Muscle layer of colon (tissue), 2 donors: Measurements from ENCODE around the gene GPBP1.
A peak's percentile ranks its signal among the peaks of the same experiment; 100 is the strongest.
"Not testable (repeated sequence)": the region's sequence is repeated elsewhere in the genome, so short reads cannot be mapped to it uniquely, and the experiment has no call there.

Experiments
- H3K27ac ChIP-seq: one replicate; pipeline ENCODE4 v1.7.0; 2013; ENCODE audit warnings: low read depth, mild to moderate bottlenecking, low read length, moderate library complexity
- H3K27me3 ChIP-seq, 2 donors: one replicate each; pipeline ENCODE4 v1.7.0; 2013; ENCODE audit warnings: low read length in 2 of 2, mild to moderate bottlenecking in 2 of 2; ENCODE audit not compliant: insufficient read depth in 2 of 2, control insufficient read depth in 1 of 2
- H3K36me3 ChIP-seq: one replicate; pipeline ENCODE4 v1.7.0; 2013; ENCODE audit warnings: mild to moderate bottlenecking, low read length; ENCODE audit not compliant: insufficient read depth
- H3K4me1 ChIP-seq: one replicate; pipeline ENCODE4 v1.7.0; 2013; ENCODE audit warnings: mild to moderate bottlenecking, low read length; ENCODE audit not compliant: insufficient read depth
- H3K4me3 ChIP-seq, 2 donors: one replicate each; pipeline ENCODE4 v1.7.0; 2013; ENCODE audit warnings: low read length in 2 of 2, low read depth in 1 of 2, mild to moderate bottlenecking in 1 of 2, moderate library complexity in 1 of 2
- H3K9ac ChIP-seq: one replicate; pipeline ENCODE4 v1.7.0; 2013; ENCODE audit warnings: low read length
- H3K9me3 ChIP-seq: one replicate; pipeline ENCODE4 v1.7.0; 2013; ENCODE audit warnings: mild to moderate bottlenecking, low read length
- donor health status: abdominal sarcoma.
- donor health status: Adenocarcinoma of cecum.

Gene GPBP1

DNA sequence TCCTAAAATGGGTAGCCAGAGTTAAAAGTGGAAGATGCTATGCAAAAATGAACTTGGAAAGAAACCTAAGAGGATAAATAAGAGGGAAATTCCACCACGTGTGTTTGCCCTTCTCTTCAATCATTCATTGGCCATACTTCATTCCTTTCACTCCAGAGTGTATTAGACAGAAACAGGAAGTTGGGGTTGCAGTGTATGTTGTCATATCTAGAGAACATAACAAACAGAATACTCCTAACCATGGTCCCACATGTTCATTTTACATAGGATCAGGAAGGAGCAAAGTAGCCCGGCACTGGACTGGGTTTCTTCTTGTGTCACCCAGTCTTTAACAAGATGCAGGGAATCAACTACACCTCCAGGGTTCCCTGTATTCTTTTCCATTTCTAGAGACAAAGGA is 7.6 kb upstream of the GPBP1 start:
- Histone ChIP-seq H3K4me1 (no peaks in the 10 kb centered on the region), H3K4me3 (no peak overlapping the region), H3K27ac (no peak overlapping the region), H3K9me3 (no peaks in the 10 kb centered on the region), H3K27me3 (no peaks in the 10 kb centered on the region), H3K9ac (no peak overlapping the region), H3K36me3 (no peaks in the 10 kb centered on the region)

DNA sequence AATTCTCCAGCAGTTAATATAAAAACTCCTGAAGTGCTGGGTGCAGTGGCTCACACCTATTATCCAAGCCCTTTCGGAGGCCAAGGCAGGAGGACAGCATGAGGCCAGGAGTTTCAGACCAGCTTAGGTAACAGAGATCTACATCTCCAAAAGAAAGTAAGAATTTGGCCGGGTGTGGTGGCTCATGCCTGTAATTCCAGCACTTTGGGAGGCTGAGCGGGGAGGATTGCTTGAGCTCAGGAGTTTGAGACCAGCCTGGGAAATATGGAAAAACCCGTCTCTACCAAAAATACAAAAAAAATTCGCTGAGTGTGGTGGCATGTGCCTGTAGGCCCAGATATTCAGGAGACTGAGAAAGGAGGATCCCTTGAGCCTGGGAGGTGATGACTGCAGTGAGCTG is 6.7 kb upstream of the GPBP1 start:
- Histone ChIP-seq H3K4me1 (peaks cover 3% of the 10 kb centered on the region), H3K9ac (no peak overlapping the region), H3K9me3 (no peaks in the 10 kb centered on the region), H3K36me3 (no peaks in the 10 kb centered on the region), H3K27me3 (no peaks in the 10 kb centered on the region), H3K27ac (no peak overlapping the region), H3K4me3 (no peak overlapping the region)

DNA sequence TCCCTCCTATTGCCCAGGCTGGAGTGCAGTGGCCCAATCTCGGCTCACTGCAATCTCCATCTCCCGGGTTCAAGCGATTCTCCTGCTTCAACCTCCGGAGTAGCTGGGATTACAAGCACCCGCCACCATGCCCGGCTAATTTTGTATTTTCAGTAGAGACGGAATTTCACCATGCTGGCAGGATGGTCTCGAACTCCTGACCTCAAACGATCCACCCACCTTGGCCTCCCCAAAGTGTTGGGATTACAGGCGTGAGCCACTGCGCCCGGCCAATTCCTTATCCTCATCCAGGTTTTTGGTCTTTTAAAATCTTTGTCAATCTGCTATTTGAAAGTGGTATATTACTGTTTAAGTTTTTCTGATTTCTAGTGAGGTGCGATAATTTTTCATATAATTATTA is 3.7 kb upstream of the GPBP1 start:
- not testable (repeated sequence) for H3K36me3 ChIP-seq, H3K27me3 ChIP-seq, H3K4me3 ChIP-seq, H3K9me3 ChIP-seq, H3K4me1 ChIP-seq, H3K9ac ChIP-seq, H3K27ac ChIP-seq

DNA sequence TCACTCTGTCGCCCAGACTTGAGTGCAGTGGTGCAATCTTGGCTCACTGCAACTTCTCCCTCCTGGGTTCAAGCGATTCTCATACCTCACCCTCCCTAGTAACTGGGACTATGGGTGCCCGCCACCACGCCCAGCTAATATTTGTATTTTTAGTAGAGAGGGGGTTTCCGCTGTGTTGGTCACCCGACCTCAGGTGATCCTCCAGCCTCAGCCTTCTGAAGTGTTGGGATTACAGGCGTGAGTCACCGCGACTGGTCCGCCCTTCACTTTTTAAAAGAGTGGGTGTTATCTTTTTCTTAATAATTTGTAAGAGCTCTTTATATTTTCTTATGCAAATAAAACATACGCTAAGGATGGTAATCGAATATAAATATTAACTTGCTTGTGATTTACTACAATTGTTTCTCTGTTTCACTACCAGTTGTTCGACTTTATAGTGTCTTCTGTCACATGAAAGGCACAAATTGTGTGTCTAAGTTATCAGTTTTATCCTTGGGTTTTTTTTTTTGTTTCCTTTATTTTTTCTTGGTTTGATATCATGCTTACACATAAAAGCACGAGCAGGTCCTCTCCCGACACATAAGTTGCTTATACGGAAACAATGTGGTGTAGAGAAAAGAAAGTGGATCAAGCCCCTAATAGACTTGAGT is 1.9 kb upstream of the GPBP1 start:
- Histone ChIP-seq H3K36me3 (no peaks in the 10 kb centered on the region), H3K4me1 (peaks cover 6% of the 10 kb centered on the region), H3K27ac (peak overlapping the region; percentile 99), H3K27me3 (no peaks in the 10 kb centered on the region), H3K9me3 (no peaks in the 10 kb centered on the region), H3K4me3 (peak overlapping the region; percentile 46 to 49), H3K9ac (peak overlapping the region; percentile 75)

DNA sequence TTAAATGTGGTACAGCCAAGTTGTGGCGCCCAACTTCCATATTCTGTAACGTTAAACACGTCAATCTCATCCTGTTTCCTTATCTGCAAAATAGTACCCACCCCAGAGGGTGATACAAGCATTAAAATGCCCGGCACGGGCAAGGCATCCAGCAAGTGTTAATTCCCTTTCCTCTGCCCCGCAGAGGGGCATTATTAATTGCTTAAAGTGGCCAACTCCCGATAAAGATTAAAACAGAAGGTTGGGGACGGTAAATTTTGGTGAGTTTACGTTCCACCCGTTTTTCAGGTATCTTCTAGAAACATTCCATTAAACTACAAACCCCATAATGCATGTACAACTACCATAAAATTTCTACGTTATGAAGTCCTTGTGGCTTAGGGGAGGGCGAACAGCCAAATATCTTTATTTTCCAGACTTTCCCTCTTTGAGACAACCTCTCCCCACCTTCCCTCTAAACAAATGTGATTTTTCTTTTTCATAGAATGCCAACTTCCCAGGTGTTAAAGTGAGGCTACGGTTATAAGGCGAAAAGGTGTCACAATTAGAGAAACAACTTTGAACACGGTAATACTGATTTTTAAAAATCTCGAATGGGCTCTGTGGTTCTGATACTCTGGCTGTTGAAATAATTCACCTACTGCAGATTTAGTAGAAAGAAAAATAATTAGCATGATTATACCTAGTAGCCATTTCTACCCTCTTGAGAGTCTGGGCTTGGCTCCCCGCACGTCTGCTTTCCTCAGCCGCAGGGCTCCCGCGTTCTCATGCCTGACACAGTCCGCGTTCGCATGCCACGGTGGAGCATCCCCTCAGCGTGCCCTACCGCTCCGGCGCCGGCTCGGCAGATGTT is 1.2 kb upstream of the GPBP1 start:
- peaks cover 6% of the 10 kb centered on the region for H3K4me1 ChIP-seq
- peak overlapping the region; percentile 75 for H3K9ac ChIP-seq
- H3K27ac ChIP-seq: peak overlapping the region; percentile 99
- H3K9me3 ChIP-seq: no peaks in the 10 kb centered on the region
- no peaks in the 10 kb centered on the region for H3K27me3 ChIP-seq
- H3K36me3 ChIP-seq: no peaks in the 10 kb centered on the region
- peak overlapping the region; percentile 46 to 49 for H3K4me3 ChIP-seq

DNA sequence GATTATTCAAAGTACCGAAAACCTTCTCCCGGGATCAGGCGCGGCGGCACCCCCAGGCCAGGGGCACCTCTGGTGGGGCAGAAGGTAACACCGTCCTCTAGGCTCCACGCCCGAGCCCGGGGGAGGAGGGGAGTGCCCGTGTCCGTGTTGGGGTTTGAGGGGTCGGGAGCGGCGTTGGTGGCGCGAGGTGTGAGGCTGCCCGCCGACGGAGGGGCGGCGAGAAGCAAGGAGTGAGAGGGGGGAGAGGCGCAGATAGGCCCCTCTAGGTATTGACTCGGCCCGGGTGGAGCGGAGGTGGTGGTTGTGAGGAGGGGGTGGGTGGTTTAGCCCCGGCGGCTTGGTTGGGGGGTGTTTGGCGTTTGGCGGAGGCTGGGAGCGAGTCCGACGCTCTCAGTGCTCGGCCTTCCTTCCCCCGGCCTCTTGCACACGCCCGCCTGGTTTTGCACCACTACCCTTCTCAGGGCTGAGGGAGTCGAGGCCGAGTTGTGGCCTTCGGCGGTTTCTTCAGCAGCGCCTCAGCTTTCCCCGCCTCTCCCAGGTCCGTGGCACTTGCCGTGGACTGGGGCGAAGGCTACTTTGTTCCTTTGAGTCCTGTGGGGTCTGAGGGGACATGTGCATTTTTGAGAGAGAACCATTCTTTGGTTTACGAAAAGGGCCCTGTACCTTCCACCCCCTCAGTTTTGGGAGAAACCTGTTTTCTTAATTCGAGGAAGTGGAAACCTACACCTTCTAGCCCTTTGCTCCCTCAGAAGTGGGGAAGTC is 450 bp downstream of the GPBP1 start:
- Histone ChIP-seq H3K4me3 (peak overlapping the region; percentile 73 to 94), H3K9ac (peak overlapping the region; percentile 98), H3K4me1 (peaks cover 10% of the 10 kb centered on the region), H3K27me3 (no peaks in the 10 kb centered on the region), H3K27ac (peak overlapping the region; percentile 99), H3K9me3 (no peaks in the 10 kb centered on the region), H3K36me3 (no peaks in the 10 kb centered on the region)

DNA sequence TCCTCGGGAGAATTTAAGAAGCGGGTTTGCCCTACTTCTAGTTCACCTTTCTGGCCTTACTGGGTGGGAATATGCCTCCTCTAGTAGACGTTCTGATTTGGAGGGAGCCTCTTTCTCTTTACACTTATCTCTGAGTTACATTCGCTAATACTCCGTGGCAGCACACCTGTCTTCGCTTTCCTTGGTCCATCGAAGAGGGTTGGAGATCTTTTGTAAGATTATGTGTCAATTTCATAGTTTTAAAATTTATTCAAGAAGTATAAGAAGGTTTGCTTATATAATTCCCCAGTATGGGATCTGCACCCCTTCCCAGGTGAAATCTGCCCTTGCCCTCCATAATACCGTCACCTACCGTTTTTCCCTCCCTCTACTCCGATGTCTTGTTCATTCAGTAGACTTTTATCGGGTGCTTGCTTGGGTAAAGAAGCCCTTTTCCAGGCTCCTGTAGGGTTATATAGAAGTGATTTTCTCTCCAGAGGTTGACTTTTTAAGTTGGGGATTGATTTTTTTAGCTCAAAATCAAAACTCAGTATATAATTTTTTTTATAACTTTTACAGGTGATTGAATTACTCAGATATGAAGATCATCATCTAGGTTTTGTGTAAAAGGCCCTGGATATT is 1.1 kb downstream of the GPBP1 start:
- Histone ChIP-seq H3K9ac (peak overlapping the region; percentile 98), H3K4me1 (peaks cover 12% of the 10 kb centered on the region), H3K27me3 (no peaks in the 10 kb centered on the region), H3K36me3 (no peaks in the 10 kb centered on the region), H3K9me3 (no peaks in the 10 kb centered on the region), H3K27ac (peak overlapping the region; percentile 99), H3K4me3 (peak overlapping the region; percentile 73 to 94)

DNA sequence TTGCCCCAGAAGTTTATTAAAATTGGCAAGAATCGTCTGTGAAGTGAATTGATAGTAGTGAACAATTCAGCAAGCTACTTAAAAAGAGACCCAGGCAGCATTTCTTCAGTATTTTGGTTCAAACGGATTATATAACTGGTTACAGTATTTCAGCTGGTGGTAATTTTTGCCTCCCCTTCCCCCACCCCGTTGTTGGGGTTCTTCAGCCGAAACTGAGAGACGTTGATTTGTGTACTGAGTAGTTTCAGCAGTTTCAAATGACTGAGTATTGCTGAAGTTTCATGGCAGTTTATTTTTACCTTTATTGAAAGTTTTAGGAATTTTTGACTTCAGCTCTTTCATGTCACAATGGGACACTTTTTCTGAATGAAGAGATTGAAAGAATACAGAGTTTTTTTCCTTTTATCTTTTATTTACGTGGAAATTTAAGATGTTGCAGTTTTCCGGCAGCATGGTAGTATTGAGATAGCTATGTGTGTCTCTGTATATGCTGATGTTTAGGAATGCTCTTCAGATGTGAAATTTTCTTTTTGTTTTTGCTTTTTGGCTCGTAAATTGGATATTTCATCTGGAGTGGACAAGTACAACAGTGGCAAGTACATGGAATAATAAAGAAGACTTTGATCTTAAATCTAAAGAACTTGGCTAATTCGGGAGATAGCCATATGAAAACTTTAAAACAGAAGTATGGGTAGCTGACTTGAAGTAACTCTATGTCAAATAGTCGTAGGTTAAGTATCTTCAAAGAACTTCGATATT is 1.9 kb downstream of the GPBP1 start:
- Histone ChIP-seq H3K4me3 (peak overlapping the region; percentile 29 to 94), H3K27ac (peak overlapping the region; percentile 99), H3K4me1 (peaks cover 16% of the 10 kb centered on the region), H3K36me3 (no peaks in the 10 kb centered on the region), H3K9ac (peak overlapping the region; percentile 98), H3K27me3 (no peaks in the 10 kb centered on the region), H3K9me3 (no peaks in the 10 kb centered on the region)

DNA sequence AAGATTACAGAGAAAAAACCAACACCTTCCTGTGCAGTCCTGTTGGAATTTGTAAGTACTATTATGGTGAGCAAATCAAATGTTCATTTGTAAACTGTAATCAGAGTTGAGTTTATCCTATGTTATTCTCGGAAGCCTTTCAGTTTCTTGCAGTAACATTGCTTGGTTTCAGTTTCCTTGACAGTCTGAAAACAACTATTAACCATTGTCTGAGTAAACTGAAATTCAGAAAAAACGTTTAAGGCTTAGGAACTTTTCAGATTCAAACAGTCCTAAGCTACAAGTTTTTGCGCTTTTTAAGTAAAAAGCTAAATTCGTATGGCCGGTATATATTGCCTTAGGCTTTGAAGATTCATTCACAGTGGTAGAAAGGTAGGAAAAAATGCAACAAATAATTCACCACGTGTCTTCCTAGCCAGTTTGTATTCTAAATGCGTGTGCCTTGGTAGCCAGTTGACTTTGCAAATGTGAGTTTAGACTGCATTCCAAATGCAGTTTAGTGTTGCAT is 2.5 kb downstream of the GPBP1 start:
- Histone ChIP-seq H3K27ac (peak overlapping the region; percentile 99), H3K9me3 (no peaks in the 10 kb centered on the region), H3K36me3 (no peaks in the 10 kb centered on the region)

DNA sequence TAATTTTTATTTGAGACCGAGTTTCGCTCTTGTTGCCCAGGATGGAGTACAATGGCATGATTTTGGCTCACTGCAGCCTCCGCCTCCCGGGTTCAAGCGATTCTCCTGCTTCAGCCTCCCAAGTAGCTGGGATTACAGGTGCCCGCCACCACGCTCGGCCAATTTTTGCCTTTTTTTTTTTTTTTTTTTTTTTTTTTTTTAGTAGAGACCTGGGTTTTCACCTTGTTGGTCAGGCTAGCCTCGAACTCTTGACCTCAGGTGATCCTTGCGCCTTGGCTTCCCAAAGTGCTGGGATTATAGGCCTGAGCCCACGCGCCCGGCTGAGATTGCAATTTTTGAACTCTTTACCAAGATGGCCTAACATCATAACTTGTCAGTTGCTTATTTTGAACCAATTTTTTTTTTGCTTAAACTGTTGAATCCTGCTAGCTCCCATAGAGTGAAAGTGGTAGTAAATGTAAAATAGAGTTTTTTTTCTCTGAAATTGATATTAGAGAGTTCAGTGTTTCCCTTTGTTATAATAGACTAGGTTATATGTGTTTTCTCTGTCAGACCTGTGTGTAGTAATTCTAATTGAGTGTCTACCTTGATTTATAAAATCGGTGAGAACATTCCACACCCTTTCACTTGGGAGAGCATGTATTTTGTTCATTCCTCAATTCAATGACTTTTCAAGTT is 3.8 kb downstream of the GPBP1 start:
- Histone ChIP-seq H3K4me1 (peaks cover 24% of the 10 kb centered on the region), H3K27ac (peak overlapping the region; percentile 17), H3K4me3 (peak overlapping the region in 1 of 2 donors; percentile 94), H3K9me3 (no peaks in the 10 kb centered on the region), H3K36me3 (no peaks in the 10 kb centered on the region), H3K9ac (no peak overlapping the region), H3K27me3 (no peaks in the 10 kb centered on the region)

More for the DNA sequence above, 2.5 kb downstream of the GPBP1 start:
- Histone ChIP-seq H3K4me3 (peak overlapping the region; percentile 29 to 94), H3K9ac (peak overlapping the region; percentile 53), H3K27me3 (no peaks in the 10 kb centered on the region), H3K4me1 (peaks cover 22% of the 10 kb centered on the region)
